CD4-positive, alpha-beta T cell treated with Interleukin-21 for 1 hour (primary cell): ENCODE results near the gene OTUD4.
"Not testable (repeated sequence)": the region's sequence is repeated elsewhere in the genome, so short reads cannot be mapped to it uniquely, and the experiment has no call there.

Experiments used
- DNase-seq: peaks from one replicate; pipeline ENCODE4 v3.0.0-alpha.2; 2020

Gene OTUD4, protein sequence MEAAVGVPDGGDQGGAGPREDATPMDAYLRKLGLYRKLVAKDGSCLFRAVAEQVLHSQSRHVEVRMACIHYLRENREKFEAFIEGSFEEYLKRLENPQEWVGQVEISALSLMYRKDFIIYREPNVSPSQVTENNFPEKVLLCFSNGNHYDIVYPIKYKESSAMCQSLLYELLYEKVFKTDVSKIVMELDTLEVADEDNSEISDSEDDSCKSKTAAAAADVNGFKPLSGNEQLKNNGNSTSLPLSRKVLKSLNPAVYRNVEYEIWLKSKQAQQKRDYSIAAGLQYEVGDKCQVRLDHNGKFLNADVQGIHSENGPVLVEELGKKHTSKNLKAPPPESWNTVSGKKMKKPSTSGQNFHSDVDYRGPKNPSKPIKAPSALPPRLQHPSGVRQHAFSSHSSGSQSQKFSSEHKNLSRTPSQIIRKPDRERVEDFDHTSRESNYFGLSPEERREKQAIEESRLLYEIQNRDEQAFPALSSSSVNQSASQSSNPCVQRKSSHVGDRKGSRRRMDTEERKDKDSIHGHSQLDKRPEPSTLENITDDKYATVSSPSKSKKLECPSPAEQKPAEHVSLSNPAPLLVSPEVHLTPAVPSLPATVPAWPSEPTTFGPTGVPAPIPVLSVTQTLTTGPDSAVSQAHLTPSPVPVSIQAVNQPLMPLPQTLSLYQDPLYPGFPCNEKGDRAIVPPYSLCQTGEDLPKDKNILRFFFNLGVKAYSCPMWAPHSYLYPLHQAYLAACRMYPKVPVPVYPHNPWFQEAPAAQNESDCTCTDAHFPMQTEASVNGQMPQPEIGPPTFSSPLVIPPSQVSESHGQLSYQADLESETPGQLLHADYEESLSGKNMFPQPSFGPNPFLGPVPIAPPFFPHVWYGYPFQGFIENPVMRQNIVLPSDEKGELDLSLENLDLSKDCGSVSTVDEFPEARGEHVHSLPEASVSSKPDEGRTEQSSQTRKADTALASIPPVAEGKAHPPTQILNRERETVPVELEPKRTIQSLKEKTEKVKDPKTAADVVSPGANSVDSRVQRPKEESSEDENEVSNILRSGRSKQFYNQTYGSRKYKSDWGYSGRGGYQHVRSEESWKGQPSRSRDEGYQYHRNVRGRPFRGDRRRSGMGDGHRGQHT

DNA sequence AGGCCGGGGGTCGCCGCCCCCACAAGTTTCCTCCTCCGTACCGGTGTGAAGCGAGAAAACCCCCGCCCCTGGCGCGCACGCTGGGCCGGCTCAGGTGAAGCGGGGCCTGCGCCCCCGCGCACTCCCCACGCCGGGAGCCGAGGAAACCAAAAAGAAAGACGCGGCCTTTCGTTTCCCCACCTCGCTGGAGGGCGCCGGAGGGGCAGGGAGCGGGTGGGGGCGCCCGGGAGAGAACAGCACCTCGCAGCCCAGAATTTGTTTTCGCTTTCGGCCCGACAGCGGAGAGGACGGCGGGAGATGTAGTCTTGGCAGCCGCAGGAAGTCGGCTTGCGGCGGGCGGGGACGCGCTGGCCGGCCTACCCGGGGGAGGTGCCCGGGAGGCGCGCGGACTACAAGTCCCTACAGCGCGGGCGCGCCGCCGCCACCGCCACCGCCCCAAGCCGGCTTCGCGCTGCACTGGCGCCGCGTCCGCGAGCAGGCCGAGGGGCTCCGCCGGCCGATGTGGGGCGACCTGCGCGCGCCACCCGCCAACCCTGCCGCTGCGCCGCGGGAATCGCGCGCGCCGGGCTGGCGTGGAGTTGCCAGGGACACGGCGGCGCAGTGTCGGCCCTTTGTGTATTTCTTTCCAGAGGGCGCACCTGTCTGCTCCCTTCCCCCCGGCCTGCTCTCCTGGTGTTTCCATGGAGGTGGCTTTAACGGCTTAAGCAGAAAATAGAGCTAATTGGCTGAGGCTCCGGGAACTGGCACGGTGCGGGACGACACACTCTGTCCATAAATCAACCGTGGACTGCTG, at the start of gene OTUD4:
TSS of gene OTUD4 (minus strand) at position 292 of the 793 bp plus-strand sequence. CDS start 616 bp downstream, outside the sequence.
- DNase-seq = peak; percentile 96

DNA sequence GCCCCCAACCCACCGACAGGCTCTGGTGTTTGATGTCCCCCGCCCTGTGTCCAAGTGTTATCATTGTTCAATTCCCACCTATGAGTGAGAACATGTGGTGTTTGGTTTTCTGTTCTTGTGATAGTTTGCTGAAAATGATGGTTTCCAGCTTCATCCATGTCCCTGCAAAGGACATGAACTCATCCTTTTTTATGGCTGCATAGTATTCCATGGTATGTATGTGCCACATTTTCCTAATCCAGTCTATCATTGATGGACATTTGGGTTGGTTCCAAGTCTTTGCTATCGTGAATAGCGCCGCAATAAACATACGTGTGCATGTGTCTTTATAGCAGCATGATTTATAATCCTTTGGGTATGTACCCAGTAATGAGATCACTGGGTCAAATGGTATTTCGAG, 42.8 kb upstream of the OTUD4 start:
- DNase-seq = not testable (repeated sequence)

DNA sequence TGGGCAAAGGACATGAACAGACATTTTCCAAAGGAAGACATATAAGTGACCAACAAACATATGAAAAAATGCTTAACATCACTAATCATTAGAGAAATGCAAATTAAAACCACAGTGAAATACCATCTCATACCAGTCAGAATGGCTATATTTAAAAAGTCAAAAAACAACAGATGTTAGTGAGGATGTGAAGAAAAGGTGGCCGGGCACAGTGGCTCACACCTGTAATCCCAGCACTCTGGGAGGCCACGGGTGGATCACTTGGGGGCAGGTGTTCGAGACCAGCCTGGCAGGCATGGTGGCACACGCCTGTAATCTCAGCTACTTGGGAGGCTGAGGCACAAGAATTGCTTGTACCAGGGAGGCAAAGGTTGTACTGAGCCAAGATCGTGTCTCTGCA, 41.1 kb upstream of the OTUD4 start:
- not testable (repeated sequence) for DNase-seq

DNA sequence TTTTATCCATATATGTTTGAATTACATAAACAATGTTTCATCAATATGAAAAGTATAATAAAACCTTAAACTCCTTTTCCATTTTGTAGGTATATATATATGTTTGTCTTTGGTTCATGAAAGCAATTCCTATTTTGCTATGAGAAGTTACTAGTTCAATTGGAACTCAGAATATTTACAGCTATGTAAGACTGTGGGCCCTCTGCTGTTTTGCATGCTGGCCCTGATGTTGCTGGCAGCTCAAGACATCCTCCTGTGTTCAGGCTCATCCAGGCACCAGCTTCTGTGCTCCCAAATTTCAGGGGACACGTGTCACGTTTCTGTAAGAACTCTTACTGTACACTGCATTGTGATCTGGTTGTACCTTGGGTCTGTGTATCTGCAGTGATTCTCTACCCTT, 38.7 kb upstream of the OTUD4 start:
- no peak for DNase-seq

DNA sequence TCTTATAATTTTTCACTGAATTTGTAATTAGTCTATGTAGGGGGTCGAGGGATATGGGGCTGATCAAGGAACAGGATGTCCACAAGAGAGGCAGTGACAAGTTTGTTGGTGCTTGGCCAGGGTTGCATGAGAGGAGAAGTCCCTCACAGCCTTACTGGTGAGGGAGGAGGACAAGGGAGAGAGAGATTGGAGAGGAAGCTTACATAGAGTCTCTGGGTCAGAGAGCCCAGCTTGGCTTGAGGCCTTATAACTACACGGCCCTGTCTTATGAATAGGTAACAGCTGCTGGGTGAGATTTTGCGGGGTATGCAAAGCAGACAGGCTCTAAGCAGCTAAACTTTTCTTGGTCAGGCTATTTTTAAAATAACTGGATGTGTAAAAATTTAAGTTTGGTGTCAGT, 37.9 kb upstream of the OTUD4 start:
- DNase-seq = no peak

DNA sequence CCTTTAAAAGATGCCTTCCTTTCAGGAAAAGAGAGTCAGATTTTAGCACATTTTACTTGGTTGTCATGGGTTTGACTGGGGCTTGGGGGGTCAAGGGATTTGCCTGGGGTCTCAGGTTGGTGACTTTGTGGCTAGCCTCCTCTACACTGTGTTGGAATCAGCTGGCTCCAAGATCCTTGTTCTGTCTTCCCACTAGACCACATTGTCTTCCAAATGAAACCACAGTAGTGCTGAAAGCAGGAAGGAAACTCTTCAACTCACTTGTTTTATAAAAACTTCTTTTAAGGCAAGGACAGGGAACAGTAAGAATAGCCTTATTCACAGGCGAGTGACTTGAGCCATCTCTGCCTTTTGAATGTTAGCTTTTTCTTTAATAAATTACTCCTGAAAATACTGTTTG, 37.0 kb upstream of the OTUD4 start:
- no peak for DNase-seq

DNA sequence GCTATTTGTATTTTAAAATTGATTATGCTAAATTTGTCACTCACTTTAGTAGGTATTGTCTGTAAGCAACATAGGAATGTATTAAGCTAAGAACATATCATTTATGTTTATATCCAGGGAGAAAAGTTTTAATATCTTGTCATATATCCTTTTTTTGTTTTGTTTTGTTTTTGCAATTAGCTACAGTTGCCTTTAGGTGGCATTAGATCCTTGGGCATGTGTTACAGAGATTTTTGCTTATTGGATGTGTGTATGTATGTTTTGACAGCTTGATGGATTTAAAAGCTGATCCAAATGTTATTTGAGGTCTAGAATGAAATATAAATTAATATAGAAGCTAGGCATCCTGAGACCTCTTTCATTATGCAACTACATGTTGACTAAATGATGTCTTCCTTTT, 36.1 kb upstream of the OTUD4 start:
- DNase-seq = peak; percentile 2

DNA sequence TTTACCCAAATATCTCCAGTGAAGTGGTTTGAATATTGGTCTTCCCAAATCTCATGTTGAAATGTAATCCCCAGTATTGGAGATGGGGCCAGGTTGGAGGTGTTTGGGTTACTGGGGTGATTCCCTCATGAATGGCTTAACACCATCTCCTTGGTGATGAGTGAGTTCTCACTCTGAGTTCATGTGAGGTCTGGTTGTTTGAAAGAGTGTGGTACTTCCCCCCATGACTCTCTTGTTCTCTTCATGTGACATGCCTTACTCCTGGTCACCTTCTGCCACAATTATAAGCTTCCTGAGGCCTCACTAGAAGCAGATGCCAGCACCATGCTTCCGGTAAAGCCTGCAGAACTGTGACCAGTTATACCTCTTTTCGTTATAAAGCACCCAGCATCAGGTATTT, 32.9 kb upstream of the OTUD4 start:
- DNase-seq = no peak

DNA sequence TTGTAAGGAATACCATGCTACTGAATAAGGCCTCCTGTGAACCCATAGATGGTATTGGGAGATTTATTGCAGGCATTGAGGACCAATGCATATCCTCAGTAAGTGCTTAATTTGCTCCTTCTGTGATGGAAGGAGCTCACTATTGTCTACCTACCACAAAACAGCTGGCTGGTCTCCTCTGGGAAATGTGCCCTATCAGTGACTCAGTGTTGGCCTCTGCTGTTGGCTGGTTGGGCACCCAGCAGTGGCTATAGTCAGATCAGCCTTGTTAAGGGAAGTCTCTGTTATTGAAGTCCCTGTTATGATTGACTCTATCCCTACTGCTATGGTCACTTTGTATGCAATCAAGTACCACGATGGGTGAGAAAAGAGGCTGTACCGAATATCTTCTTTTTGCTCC, 27.5 kb upstream of the OTUD4 start:
- no peak for DNase-seq

DNA sequence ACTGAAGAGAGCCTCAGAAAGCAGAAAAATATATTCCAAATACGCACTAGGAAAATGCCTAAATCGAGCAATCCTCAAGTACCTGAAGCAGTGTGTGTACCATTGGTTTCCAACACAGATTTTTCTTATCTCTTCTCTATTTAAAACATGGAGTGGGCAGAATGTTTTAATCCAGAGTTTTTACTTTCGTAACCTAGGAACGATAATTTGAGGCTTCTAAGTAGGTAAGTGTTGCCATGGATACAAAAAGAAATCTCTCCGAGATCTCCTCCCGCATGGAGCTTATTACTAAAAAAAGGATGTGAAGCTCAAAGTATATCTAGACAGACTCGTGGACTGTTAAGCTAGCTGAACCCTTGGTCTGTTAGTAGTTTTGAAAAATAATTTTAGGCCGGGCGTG, 23.0 kb upstream of the OTUD4 start:
- DNase-seq = no peak

DNA sequence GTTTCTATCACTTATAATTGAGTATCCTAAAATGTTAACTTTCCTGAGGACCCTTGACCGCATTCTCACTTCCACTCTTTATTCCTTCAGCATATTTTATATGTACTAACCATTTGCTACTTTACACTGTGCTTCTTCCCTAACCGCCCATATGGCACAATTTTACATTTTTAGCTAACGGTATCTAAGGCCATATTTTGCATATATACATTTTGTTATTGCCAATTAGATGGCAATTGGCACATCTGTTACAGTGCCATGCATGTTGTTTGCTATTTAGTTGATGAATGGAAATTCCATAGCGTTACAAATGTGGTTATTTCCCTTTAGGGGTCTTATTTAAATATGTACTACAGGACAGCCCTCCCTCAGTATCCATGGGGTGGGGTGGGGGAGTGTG, 20.0 kb upstream of the OTUD4 start:
- no peak for DNase-seq

DNA sequence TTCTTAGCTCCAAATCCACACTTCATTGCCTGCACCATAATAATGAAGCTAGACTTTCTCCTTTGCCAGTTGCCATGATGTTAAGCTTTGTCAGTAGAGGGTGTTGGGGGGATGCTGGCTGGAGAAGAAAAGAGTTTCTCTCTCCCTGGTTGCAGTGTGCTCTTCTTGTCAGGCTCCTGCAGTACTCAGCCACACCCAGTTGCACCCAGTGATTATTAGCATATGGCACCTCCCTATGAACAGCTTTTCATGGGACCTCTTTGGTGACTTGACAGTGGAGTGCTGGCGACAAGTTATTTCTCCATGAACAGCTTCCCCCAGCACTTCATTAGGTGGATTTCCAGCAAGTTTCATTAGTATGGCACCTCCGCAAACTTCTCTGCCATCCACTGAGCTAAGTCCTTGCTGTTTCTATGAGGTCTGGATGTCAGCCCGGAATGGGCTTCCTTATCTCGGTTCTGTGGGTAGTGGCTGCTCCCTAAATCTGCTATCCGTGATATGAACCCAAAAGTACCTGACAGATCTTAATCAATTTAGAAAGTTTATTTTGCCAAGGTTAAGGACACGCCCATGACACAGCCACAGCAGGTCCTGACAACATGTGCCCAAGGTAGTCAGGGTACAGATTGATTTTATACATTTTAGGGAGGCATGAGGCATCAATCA, 18.8 kb upstream of the OTUD4 start:
- no peak for DNase-seq

DNA sequence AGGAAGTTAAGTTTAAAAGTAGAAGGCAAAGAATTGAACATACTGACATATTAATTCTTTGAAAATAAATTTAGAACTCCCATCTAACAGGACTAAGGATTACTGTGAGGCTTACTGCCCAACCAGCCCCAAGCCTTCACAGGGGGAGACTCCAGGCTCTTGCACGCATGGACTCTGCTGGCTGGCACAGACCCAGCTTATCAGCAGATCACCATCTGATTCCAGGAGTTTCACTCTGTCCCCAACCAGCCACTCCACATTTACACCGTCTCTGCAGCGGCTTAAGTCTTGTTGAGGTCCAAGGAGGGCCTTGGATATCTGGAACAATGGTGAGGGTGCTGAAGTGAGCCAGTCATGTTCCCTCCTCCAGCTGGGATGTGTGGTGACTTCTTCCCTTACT, 16.4 kb upstream of the OTUD4 start:
- no peak for DNase-seq

DNA sequence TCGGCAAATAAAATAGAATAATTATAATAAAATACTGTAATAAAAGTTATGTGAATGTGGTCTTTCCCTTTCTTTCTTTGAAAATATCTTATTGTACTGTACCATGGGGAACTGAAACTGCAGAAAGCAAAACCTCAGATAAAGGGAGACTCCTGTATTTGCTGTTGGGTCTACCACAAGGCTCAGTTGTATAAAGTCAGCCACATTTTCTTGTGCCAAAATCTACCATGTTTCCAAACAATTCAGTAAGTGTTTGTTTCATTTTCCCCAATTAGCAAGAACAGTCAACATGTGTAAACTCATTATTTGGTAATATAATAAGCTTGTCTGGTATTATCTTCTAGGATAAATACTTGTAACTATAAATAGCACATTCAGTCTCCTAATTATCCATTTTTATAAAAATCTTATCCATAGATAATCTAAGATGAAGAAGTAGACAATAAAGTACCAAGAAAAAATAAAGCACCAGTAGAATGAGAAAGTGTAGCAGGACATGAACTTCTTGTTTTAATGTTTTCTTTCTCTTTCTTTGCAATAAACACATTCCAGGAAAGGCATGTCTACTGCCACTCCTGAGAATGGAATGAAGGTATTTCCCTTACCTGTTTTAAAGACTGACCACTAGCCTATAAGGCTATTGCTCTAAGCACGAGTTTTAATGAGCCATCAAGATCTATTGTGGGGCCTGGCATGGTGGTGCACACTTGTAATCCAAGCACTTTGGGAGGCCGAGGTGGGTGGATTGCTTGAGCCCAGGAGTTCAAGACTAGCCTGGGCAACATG, 15.0 kb upstream of the OTUD4 start:
- DNase-seq = no peak

DNA sequence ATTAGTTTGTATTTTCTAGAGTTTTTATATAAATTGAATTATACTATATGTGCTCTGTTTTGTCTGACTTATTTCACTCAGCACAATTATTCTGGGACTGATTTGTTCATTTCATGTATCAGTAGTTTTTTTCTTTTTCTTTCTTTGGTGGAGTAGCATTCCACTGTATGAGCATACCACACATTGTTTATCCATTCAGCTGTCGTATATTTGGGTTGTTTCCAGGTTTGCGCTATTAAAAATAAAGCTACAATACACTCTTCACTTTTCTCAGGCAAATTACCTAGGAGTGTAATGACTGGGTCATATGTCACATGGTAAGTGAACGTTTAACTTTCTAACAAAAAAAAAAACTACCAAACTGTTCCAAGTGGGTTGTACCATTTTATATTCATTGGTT, 9.6 kb upstream of the OTUD4 start:
- DNase-seq = no peak

DNA sequence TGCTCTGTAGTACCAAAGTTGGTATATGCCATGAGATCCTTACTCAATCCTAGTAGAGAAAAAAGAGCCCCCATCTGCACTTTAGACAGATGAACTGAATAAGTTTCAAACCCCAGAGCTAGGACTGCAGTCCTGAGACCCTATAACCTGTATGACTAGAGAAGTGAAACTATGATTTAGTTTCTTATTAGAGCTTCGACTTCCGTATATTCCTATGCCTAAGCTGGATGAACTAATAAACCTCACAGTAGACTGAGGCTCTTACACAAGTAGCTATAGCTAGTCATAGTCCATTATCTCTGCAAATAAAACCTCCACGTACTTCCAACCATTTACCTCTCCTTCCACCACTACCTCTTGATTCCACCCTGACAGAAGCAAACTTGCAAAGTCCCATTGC, 6.3 kb upstream of the OTUD4 start:
- DNase-seq = no peak

DNA sequence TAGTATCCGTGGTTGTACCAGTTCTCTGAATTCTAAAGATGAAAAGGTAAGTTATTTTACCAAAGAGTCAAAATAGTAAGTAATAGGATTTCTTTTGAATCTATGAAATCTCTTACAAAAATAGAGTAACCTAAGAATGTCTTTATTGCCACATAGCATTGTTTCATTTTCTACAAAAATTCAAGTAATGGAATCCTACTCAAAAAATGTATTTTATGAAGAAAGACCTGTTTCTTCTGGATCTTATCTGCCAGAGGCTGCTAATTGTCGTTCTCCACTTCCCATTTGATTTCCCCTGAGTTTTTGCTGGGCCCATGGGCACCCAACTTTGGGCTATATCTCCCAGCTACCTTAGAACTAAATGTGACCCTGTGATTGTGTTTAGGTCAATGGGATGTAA, 3.2 kb upstream of the OTUD4 start:
- DNase-seq = no peak

DNA sequence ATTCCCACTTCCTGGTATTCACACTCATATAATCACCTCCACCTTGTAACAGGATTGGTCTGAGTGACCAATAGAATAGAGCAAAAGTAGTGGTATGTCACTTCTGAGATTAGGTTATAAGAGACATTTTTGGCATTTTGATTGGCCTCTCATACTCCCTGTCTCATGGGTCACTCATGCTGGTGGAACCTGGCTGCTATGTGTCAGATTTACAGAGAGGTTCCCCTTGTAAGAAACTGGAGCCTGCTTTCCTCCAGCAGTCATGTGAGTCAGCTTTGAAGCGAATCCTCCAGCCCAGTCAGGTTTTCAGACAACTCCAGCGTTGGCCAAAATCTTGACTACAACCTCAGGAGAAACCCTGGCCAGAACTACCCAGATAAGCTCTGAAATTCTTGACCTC, 2.6 kb upstream of the OTUD4 start:
- DNase-seq = no peak

DNA sequence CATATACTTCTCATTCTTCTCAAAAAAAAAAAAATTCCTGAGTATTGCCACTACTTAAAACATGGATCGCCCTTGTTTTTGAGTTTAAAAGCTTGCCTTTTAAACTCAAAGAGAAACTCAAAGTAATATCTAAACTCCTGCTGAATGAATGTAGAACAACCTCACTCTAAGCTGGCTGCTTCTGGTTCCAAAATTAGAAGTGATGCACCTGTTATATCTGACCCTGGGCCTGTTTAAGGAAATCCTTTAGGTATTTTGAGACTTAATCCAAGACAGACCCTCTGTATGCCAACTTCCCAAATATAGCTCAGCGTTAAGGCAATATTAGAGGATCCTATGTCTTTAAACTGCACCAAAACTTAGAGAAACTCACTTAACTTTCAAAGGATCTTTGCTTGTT, 1.8 kb upstream of the OTUD4 start:
- DNase-seq = no peak

DNA sequence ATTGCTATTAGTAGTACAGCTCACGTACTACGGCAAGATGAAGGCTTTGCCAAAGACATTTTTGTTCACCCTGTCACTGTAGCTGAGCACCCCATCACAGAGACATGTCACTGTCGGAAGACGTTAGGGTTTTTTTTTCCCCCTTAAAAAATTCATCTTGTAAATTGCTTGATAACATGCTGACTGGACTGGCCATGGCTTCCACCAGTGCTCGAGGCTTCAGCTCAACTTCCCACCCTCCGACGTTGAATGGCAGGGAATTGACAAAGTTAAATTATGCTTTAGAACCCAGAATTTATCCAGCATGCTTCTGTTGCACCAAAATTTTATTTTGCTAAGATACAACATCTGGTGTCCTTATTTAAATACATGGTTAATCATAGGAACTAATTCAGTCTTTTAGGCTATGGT, 707 bp upstream of the OTUD4 start:
- DNase-seq = no peak

DNA sequence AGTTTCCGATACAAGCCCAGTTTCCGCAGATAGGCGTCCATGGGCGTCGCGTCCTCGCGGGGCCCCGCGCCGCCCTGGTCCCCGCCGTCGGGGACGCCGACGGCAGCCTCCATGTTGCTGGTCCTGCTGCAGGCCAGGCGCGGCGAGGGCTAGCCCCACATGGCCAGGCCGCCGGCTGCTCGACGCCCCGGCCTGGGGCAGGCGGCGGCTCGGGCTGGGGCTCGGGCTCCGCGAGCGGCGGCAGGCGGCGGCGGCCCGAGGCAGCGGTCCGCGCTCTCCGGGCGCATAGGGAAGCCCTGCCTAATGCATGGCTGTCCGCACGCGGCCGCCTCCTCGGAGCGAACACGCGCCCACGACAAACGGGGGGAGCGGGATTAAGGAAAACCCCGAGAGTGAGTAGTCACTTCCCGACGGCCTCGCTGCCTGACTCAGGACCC, 510 bp downstream of the OTUD4 start:
- DNase-seq = not testable (repeated sequence)
